GM23248 (cell line): ENCODE results near the gene C20orf202.

Experiments used
- EZH2 ChIP-seq: fragments of 200-600 bp; sonication (generic); IDR thresholded peaks from 2 replicates; pipeline ENCODE4 v1.6.1; 2018; ENCODE audit warnings: antibody characterized with exemption, mild to moderate bottlenecking; ENCODE audit not compliant: insufficient read depth, poor library complexity, severe bottlenecking
- EZH2phosphoT487 ChIP-seq: fragments of 200-600 bp; sonication (generic); IDR thresholded peaks from 2 replicates; pipeline ENCODE4 v1.6.1; 2018; ENCODE audit warnings: antibody characterized with exemption, moderate library complexity, mild to moderate bottlenecking, low read depth; ENCODE audit not compliant: insufficient read depth

GRCh38 chr20:1210501-1210900, 7.2 kb downstream of the C20orf202 start:
- TF ChIP-seq EZH2 = no peak
- TF ChIP-seq EZH2phosphoT487 = no peak
